GM21526 (cell line): Measurements from ENCODE around the gene PPP6R1.

Source experiments
- ATAC-seq: cut with Tn5 transposase; IDR thresholded peaks from one replicate; pipeline ENCODE4 v1.9.1; 2021; ENCODE audit warnings: moderate library complexity; ENCODE audit not compliant: unreplicated experiment, low FRiP score

Gene PPP6R1

DNA sequence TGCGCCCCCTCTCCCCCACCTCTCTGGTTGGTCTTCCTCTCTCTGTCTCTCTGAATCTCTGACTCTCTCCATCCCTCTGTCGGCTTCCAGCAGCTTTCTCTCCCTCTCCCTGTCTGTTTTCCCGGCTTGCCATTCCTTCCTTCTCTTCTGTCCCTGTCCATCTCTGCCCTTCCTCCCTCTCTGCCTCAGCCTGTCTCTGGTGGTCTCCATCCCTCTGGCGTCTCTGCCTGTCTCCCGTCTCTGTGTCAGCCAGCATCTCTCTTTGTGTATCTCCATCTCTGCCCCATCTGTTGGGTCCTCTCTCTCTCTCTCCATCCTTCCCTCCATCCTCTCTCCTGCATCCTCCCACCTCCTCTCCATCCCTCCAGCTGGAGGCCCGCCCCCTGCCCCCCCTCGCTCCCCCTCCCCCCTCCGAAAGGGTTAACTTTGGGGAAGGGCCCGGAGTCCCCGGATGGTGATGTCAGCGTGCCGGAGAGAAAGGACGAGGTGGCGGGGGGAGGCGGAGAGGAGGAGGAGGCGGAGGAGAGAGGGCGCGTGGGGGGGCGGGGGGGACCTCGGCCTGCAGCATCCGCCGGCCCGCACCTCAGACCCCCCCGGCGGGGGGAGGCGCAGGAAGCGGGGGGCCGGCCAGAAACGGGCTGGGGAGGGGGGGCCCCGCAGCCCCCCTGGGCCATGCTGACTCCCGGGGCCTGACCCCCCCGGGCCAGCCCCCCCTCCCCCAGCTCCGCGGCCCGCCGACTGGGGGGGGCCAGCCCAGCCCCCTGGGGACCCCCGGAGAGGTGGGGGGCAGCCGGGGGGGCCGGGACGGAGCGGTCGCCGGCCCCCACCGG lies 24.9 kb upstream of the PPP6R1 start, which contains the start of gene BRSK1:
TSS of gene BRSK1 (plus strand) at position 450 of the 830 bp plus-strand sequence. CDS start 446 bp downstream, outside the sequence.
- ATAC-seq: no peak

DNA sequence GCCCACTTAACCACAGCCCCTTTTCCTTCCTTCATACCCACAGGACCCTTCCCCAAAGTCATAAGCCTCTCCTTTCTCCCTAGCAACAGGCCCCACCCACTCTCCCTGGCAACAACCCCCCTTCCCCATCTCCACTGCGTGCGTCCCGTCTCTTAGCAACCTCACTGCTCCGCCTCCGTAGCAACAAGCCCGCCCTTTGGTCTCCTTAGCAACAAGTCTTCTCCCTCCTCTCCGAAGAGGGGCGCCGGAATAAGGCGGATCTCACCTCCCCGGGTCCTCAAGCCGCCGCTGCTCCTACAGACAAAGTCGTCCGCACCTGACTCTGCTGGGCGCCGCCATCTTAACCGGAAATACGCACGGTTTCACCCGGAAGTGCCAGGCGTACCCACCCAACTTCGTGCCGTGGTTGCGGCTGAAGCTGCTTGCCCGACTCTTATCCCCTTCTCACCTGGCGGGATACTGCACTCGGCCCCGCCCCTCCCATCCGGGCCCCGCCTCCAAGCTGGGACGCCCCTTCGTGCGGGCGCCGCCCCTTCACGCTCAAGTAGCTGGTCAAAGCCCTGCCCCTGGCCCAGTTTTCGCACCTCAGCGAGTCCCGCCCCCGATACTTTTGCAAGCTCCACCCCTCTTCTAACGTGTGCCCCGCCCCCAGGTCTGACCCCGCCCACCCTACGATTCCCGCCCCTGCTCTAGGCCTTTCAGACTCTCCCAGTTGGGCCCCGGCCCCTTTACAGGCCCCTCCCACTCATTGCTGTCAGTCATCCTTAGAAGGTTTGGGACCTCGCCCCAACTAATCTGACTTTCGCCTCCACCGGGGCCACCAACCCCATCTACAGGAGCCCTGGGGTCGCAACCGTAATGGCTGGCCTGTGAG lies 21.2 kb upstream of the PPP6R1 start, which contains the start of gene HSPBP1:
TSS of gene HSPBP1 (minus strand) at position 341 of the 874 bp plus-strand sequence. CDS start 502 bp downstream, outside the sequence.
- ATAC-seq: peak; percentile 62

DNA sequence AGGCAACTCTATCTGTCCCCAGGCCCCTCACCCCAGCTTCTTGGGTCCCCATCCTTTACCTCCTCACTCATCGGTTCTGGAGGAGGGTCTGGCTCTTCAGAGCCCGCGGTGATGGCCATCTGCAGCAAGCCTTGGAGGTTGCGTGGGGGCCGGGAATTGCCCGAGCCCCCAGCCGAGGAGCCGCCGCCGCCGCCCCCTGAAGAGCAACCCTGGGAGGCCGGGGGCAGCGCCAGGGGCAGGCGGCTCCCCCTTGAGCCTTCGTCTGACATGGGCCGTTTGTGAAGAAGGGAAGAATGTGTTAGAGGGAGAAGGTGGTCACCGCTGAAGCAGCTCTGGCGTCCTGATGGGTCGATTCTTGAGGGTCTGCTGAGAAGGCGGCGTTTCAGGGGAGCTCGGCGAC lies 20.5 kb upstream of the PPP6R1 start:
- ATAC-seq: no peak

DNA sequence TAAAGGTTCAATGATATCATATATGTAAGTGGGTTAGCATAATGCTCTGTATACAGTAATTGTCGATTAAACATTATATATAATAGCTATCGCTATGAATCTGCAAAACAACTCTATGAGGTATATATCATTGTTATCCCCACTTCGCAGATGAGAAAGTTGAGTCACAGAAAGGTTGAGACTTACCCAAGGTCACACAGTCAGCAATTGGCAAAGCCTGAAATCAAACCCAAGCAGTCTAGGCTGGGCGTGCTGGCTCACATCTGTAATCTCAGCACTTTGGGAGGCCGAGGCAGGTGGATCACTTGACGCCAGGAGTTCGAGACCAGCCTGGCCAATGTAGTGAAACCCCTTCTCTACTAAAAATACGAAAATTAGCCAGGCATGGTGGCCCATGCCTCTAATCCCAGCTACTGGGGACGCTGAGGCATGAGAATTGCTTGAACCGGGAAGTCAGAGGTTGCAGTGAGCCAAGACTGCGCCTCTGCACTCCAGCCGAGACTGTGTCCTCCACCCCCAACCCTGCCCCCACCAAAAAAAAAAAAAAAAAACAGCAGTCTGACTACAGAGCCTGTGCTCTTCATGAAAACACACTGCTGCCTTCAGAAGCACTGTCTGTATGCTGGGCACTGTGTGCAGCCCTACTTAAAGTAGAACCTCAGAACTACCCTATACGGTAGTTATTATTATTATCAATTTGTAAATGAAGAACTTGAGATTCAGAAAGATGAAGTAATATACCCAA lies 19.7 kb upstream of the PPP6R1 start:
- ATAC-seq: no peak

DNA sequence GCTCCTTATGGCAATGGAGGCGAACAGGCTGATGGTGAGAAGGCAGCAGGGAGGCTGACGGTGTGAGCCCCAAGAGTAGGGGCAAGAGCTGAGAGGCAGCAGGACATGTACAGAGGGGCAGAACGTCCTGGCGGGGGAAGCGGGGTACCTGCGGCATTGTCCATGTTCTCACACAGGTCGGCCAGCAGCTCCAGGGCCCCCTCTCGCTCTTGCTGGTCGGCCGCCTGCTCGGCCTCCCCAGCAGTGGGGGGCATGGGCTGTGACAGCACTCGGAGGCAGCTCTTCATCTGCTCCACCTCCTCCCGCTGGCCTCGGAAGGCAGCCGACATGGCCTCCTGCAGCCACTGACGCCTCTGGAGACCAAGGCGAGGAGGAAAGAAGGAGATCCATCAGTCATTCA lies 18.7 kb upstream of the PPP6R1 start:
- ATAC-seq: no peak

DNA sequence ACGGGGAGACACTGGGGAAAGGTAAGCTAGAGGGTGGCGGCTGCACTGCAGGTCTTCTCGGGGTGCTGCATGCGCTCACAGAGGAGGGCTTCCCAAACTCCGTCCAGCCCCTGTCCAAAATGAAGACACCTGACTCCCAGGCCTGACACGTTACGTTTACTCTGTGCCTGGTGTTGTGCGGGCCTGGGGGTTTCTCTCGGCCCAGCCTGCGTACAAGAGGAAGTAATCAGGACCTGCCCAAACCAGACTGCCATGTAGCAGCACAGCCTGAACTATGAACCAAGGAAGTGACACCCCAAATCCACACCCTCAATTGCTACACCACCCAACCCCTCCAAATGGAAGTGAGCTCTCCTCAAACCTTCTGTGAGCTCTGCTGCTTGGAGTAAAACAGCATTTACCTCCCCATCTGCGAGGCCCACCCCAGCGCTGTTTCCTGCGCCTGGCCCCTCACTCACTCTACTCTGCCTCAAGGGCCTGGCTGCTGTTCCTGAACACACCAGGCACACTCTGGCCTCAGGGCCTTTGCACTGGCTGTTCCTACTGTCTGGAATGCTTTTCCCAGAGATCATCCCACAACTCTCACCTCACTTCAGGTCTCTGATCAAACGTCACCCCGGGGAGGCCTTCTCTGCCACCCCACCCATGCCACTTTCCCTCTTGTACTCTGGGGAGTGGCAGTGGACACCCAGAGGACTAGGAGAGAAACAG lies 18.1 kb upstream of the PPP6R1 start:
- ATAC-seq: no peak

DNA sequence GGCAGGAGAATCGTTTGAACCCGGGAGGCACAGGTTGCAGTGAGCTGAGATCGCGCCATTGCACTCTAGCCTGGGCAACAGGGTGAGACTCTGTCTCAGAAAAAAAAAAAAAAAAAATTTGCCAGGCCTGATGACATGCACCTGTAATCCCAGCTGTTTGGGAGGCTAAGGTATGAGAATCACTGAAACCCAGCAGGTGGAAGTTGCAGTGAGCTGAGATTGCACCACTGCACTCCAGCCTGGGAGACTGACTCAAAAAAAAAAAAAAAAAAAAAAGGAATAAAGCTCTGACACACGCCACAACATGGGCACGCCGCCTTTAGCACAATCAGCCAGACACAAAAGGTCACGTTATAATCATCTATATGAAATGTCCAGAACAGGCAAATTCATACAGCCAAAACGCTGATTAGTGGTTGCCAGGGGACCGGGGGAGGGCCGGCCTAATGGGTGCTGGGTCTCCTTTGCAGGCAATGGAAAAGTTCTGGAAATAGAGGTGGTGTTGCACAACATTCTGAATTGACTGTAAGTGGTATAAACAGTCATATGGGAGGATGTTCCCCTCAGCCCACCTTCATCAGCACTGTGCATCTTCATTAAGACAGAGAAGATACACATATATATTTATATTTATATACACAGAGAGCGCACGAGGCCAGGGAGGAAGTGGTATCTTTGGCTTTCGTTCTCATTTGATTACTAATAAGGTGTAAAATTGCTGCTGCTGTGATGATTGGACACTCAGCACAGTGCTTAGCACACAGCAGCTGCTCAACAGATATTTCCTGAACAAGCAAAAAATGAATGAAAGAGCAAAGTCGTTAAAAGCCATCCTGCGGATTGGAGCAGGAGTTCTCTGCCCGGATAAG lies 17.3 kb upstream of the PPP6R1 start:
- no peak for ATAC-seq

DNA sequence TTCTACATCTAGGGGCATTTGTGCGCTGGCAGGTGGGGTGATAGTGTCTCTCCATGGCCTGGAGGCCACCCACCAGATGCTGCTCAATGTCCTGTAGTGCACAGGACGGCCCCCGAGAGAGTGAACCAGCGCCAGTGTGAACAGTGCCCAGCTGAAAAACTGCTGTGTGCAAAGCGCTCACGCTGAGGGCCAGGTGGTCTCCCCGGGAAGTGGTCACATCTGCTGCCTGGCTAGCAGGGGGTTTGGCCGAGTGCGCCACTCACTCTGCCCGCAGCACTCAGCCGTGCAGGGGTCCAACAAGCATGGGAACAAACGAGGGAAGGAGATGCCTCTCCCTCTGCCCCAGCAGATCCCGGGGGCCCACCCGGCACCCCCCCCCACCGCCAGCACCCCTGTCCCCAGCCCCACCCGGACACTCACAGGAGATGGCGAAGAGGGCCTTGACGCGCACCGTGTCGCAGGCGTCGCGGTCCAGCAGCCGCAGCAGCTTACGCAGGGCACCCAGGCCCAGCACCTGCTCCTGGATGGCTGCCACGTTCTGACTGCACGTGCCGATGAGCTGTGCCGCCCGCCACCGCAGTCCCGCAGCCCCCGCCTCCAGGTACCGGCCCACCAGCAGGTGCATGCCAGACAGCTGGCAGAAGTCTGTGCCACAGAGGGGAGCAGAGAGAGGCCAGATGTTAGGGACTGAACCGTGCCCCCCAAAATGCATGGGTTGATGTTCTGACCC lies 15.3 kb upstream of the PPP6R1 start:
- ATAC-seq: no peak

DNA sequence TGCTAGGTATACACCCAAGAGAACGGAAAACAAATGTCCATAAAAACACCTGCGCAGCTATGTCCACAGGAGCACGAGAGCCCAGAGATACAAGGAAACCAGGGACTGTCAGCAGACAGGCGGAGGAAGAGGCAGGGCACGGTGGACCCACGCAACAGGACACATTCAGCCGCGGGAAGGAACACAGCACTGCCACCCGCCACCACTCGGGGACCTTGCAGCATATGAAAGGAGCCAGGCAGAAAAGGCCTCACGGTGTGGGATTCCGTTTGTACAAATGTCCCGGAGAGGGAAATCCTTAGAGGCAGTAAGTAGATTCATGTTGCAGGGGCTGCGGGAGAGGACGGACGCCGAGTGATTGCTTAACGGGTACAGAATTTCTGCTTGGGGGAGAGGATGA lies 13.3 kb upstream of the PPP6R1 start:
- no peak for ATAC-seq

DNA sequence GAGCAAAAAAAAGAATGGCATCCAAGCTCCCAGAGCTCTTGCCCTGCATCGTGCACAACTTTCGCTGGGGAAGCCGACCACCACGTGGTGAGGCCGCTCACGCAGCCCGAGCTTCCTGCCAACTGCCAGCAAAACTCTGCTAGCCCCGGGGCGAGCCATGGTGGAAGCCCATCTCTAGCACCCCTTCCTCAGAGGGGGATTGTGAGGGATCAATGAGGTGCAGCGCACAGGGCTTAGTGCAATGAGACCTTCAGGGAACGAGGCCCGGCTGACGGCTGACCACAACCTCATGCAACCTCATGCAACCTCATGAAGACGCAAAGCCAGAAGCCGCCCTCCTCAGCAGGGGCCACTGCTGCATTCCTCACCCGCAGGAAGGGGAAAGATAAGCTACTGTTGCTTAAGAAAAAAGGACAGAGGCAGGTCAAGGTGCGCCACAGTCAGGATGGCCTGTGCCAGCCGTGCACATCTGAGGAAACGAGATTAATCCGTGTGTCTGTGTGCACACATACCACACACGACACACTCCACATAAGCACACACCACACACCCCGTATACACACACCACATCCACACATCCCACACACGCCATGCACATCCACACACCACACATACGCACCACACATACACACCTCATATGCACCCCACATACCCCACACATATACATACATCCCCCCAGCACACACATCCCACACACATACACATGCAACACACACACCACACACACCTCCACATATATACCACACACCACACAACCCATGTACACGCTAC lies 11.5 kb upstream of the PPP6R1 start:
- no peak for ATAC-seq

DNA sequence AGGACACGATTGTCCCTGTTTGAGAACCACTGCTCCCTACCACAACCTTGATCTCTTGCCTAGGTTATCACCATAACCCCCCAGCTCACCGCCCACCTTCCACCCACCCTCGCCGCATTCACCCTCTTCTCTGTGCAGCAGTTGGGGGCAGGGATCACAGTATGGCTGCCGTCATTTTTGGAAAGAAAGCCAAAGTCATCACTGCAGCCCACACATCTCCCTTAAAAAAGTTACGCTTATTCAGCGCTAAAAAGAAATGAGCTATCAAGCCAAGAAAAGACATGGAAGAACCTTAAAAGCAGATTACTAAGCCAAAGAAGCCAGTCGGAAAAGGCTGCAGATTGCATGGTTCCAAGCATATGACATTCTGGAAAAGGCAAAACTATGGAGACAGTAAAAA lies 10.5 kb upstream of the PPP6R1 start:
- ATAC-seq: no peak

DNA sequence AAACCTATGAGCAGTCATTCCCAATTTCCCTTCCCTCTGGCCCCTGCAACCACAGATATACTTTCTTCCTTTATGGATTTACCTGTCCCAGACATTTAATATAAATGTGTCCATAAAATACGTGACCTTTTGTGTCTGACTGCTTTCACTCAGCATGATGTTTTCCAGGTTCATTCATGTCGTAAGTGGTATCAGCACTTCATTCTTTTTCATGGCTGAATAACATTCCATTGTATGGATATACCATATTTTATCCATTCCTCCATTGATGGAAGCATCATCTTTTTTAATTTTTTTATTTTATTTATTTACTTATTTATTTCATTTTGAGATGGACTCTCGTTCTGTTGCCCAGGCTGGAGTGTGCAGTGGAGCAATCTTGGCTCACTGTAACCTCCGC lies 8.0 kb upstream of the PPP6R1 start:
- no peak for ATAC-seq

DNA sequence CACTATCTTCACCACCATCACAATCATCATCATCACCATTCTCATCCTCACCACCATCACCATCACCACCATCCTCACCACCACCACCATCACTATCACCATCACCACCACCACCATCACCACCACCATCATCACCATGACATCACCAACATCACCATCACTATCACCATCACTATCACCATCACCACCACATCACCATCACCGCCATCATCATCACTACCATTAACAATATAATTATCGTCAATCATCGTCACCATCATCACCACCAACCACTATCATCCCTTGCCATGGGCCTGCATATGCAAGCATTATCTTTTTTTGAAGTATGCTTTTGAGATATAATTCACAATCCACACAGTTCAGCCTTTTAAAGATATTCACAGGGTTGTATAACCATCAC lies 7.6 kb upstream of the PPP6R1 start:
- no peak for ATAC-seq

DNA sequence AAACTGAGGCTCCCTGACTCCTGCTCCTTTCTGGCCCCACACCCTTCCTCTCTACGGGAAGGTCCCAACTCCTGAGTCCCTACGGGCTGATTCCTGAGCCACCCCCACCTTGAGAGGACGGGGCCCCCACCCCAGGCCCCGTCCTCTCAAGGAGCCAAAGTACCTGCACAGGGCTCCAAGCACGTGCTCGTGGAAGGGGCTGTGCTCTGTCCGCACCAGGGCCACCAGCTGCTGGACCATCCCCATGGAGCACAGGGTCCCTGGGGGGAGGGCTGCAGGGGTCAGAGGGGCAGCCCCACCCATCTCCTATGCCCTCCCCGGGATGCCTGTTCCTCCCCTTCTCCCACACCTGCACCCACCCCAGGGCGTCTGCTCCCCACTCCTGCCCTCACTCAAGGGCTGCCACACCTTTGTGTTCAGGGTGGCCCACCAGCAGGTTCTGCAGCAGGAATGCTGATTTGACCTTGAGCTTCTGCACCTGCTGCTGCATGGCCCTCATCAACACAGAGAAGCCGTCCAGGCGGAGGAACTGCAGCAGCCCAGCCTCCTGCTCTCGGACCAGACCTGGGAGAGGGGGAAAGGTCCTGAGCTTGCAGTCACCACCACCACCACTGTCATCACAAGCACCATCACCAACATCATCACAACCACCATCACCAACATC lies 7.0 kb upstream of the PPP6R1 start:
- ATAC-seq: no peak

DNA sequence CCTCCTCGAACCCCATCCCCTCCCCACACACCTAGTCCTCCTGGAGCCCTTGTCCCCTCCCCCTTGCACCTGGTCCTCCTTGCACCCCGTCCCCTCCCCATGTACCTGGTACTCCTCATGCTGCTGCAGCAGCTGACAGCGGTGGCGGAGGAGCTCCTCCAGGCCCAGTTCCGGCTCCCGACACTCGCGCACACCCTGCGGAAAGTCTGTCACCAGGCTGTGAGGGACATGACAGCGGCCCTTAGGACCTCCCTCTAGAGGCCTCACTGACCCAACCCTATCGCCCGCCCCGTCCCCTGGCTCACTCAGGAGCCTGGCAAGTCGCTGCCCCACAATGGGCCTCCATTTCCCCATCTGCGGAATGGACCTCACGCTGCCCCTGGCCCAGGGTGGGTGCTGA lies 6.4 kb upstream of the PPP6R1 start:
- no peak for ATAC-seq

DNA sequence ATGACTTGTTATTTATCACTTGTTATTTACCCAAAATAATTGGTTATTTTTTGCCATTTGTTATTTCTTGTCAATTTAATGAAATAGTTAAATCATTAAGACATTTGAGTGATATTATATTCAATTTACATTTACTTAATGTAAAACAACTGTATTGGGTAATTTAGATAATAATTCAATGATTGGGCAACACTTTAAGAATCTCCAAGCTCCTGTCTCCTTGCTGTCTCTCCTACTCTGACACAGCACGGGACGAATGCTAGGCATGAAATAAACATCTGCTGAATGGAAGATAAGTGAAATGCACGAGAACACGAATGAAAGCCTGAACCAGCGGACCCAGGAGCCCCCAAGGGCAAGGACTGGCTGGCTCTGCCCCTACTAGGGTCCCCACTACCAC lies 5.7 kb upstream of the PPP6R1 start:
- ATAC-seq: no peak

DNA sequence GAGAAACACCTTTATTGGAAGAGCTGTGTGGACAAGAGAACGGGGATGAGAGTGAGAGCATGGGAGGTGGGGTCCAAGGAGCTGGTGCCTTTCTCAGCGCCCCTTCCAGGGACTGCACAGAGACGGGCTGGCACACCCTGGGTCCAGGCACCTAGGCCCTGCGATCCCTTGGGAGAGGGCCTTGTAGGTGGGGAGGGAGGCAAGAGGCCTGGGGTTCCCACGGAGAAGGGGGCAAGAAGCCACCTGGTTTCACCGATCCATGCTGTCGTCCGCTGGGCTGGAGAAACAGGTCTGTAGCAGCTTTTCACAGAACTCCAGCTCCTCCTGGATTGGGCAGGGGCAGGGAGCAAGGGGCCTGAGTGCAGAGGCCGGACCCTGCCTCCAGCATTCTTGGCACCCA lies 3.5 kb upstream of the PPP6R1 start:
- no peak for ATAC-seq
